ENCODE results near the gene TAF11L11.

DNA sequence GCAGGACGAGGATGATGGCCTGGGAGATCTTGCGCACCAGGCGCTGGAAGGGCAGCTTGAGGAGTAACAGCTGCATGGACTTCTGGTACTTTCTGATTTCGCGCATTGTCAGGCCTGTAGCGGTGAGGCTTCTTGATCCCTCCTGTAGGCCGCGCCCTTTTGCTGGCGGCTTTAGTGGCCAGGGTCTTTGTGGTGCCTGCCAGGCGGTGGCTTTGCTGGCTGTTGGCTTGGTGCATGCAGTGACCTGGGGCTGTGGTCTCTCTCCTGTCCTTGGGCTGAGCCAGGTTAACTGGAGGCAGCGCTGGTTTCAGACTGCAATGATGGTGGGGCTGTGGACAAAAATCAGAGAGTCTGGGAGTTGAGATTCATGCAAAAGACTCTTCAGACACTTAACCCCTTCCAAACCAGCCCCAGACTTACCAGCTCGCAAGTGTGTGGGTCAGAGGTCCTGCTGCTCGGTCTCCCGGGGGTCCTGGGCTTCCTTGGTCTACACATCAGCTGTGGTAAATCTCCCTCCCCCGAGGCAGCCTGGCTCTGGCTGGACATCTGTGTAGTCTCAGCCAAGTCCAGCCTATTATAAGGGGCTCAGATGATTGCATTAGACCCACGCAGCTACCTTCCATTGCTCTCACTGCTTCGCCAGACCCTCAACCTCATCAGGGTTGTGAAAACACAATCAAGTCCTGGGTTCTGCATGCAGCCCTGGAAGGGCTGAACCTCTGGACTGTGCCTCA lies 11.1 kb downstream of the TAF11L11 start:
- no peak for TF ChIP-seq EZH2 (IDR thresholded peaks at IDR 0.05; ENCODE audit: insufficient read depth, poor library complexity, severe bottlenecking)
- TF ChIP-seq EZH2phosphoT487 (IDR thresholded peaks at IDR 0.05; ENCODE audit: insufficient read depth, low read depth), result no peak
